CD4-positive, CD25-positive, alpha-beta regulatory T cell (primary cell): ENCODE results near the gene SYK. TPM values are rescaled to one million over a fixed set of nuclear protein-coding genes. Genes with fewer than 3 reads are reported as not detected.
A peak's percentile ranks its signal among the peaks of the same experiment; 100 is the strongest.

Source experiments
- ATAC-seq, 2 donors: fragments of 150-1000 bp; cut with Tn5 transposase; one replicate each; pipeline ENCODE4 v1.10.0; 2021; ENCODE audit warnings: low read depth in 2 of 2, moderate number of reproducible peaks in 2 of 2, moderate library complexity in 1 of 2
- DNase-seq, 3 donors: peaks; one replicate each; pipeline versions ENCODE4 v3.0.0 to v3.0.0-alpha.2; 2012 to 2022; ENCODE audit warnings: mixed read lengths in 1 of 3
- H3K27ac ChIP-seq: one replicate; pipeline ENCODE4 v1.7.0; 2013; ENCODE audit warnings: mild to moderate bottlenecking, low read length; ENCODE audit not compliant: insufficient read depth, poor library complexity, severe bottlenecking
- H3K27me3 ChIP-seq: one replicate; pipeline ENCODE4 v1.7.0; 2013; ENCODE audit warnings: low read length; ENCODE audit not compliant: control insufficient read depth, insufficient read depth
- H3K36me3 ChIP-seq: one replicate; pipeline ENCODE4 v1.7.0; 2013; ENCODE audit warnings: mild to moderate bottlenecking, low read length, moderate library complexity; ENCODE audit not compliant: control insufficient read depth, insufficient read depth
- H3K4me1 ChIP-seq: 2 replicates; pipeline ENCODE4 v1.7.0; 2013; ENCODE audit warnings: mild to moderate bottlenecking, low read length; ENCODE audit not compliant: insufficient read depth, control insufficient read depth, poor library complexity, severe bottlenecking
- H3K4me3 ChIP-seq: one replicate; pipeline ENCODE4 v1.7.0; 2013; ENCODE audit warnings: low read depth, mild to moderate bottlenecking, low read length, moderate library complexity
- H3K9me3 ChIP-seq, 2 experiments: 1 replicate in 1 of 2; 2 replicates in 1 of 2; pipeline ENCODE4 v1.7.0; 2013; ENCODE audit warnings: low read length in 2 of 2, mild to moderate bottlenecking in 1 of 2, moderate library complexity in 1 of 2; ENCODE audit not compliant: control insufficient read depth in 2 of 2
- H3K27ac Mint-ChIP-seq, 3 donors: one replicate each; pipeline ENCODE4 v1.8.0; 2020 to 2022; ENCODE audit warnings: mild to moderate bottlenecking in 3 of 3, mixed read lengths in 3 of 3, moderate library complexity in 2 of 3
- H3K27me3 Mint-ChIP-seq: one replicate; pipeline ENCODE4 v1.8.0; 2022; ENCODE audit warnings: mild to moderate bottlenecking, mixed read lengths
- H3K36me3 Mint-ChIP-seq: one replicate; pipeline ENCODE4 v1.8.0; 2020; ENCODE audit warnings: mixed read lengths
- H3K4me1 Mint-ChIP-seq, 4 donors: one replicate each; pipeline ENCODE4 v1.8.0; 2020 to 2022; ENCODE audit warnings: mixed read lengths in 4 of 4, mild to moderate bottlenecking in 1 of 4
- H3K4me3 Mint-ChIP-seq, 4 donors: one replicate each; pipeline ENCODE4 v1.8.0; 2020 to 2022; ENCODE audit warnings: mild to moderate bottlenecking in 4 of 4, mixed read lengths in 4 of 4, moderate library complexity in 3 of 4
- H3K9me3 Mint-ChIP-seq, 7 donors: one replicate each; pipeline ENCODE4 v1.8.0; 2020 to 2022; ENCODE audit warnings: mixed read lengths in 7 of 7, mild to moderate bottlenecking in 3 of 7, moderate library complexity in 2 of 7
- polyA plus RNA-seq, 4 donors: library from polyadenylated mRNA; unstranded; fragments of 300-500 nt; fragmentation: Illumina TruSeq; gene quantifications; one replicate each; pipeline ENCODE4 v1.2.3, GENCODE V29; 2021
- total RNA-seq: library from RNA; stranded (reverse); gene quantifications from one replicate; pipeline ENCODE4 v1.2.3, GENCODE V29; 2022

Gene SYK
- total and polyA plus RNA-seq, 5 donors from 2014 or later, result 0.13 to 0.81 (median 0.48) TPM; not detected in 1

DNA sequence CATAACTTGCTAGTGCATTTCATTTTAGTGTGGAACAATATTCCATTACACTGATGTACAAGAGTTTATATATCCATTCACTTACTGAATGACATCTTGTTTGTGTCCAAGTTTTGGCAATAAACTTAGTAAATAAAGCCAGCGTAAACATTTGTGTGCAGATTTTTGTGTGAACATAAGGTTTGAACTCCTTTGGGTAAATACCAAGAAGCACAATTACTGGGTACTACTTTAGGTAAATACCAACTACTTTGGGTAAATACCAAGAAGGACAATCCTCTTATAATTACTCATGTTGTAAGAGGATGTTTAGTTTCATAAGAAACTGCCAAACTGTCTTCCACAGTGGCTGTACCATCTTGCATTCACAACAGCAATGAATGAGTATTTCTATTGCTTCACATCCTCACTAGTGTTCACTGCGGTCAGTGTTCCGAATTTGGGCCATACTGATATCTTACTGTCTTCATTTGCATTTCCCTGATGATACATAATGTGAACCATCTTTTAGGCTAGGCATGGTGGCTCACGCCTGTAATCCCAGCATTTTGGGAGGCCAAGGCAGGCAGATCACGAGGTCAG is 2.3 kb upstream of the SYK start:
- peaks cover 57% of the 10 kb centered on the region for H3K27me3 Mint-ChIP-seq

DNA sequence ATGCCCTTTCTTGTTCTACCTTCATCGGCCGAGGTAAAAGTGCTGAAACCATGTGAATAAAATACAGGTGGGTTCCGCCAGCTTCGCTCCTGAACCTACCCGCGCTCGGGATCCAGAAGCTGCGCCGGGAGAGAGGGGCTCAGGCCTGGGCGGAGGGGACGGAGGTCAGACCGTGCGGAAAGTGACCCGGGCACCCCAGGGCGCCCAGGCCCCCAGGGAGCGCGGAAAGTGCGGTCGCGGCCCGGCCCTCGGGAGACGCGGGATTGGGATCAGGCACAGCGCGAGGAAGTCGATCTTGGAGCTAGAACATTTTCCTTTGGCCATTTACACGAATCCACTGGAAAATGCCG is 329 bp downstream of the SYK start:
- peaks cover 4% of the 10 kb centered on the region for H3K4me1 ChIP-seq
- Mint-ChIP-seq H3K27me3 (peaks cover 65% of the 10 kb centered on the region), H3K9me3 (peaks cover 0 to 2% (median 0%) of the 10 kb centered on the region in 7 donors), H3K4me1 (peaks cover 0 to 2% (median 0%) of the 10 kb centered on the region in 4 donors), H3K36me3 (no peaks in the 10 kb centered on the region), H3K27ac (peak overlapping the region in 1 of 3 donors; percentile 57), H3K4me3 (peak overlapping the region in 1 of 4 donors; percentile 53)
- no peaks in the 10 kb centered on the region for H3K9me3 ChIP-seq
- H3K27me3 ChIP-seq, result peaks cover 21% of the 10 kb centered on the region
- no peaks in the 10 kb centered on the region for H3K36me3 ChIP-seq
- ATAC-seq, result no peak
- DNase-seq, result no peak
- H3K4me3 ChIP-seq, result no peak overlapping the region
- H3K27ac ChIP-seq, result no peak overlapping the region

More for the DNA sequence above, 2.3 kb upstream of the SYK start:
- Histone ChIP-seq H3K27me3 (peaks cover 15% of the 10 kb centered on the region), H3K4me3 (no peak overlapping the region), H3K36me3 (no peaks in the 10 kb centered on the region), H3K27ac (no peak overlapping the region), H3K4me1 (peaks cover 4% of the 10 kb centered on the region), H3K9me3 (no peaks in the 10 kb centered on the region)
- DNase-seq (no peak), ATAC-seq (no peak)
- H3K27ac Mint-ChIP-seq, result no peak overlapping the region
- H3K36me3 Mint-ChIP-seq, result no peaks in the 10 kb centered on the region
- peaks cover 0 to 2% (median 0%) of the 10 kb centered on the region in 4 donors for H3K4me1 Mint-ChIP-seq
- peaks cover 0 to 2% (median 0%) of the 10 kb centered on the region in 7 donors for H3K9me3 Mint-ChIP-seq
- no peak overlapping the region for H3K4me3 Mint-ChIP-seq

DNA sequence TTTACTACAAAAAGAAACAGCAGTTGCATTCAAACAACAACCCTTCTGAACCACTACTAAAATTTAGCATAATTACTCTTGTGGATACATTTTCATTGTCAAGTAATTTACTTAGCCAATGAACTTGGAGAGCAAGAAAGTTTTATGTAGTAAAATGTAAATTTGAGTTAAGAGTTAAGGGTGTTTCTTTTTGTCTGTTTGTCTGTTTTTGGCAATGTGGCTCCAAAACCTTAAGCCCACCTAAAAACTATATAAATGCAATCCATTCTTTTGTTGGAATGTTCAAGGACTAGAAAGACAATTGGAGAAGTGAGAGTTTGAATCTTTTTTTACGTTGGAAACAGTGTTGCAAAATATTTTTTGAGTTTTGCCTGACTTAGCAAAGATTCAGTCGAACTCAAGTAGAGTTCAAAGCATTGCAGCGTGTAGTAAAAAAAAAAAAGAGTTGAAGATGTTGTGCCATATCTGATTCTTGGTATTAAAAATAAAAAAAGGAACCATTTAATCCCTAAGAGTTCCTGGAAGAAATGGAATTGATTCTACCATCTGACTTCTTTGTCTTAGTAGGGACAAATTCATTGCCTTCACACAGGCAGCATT is 867 bp downstream of the SYK start:
- no peak overlapping the region for H3K4me3 ChIP-seq
- H3K27ac ChIP-seq, result no peak overlapping the region
- no peaks in the 10 kb centered on the region for H3K36me3 ChIP-seq
- H3K36me3 Mint-ChIP-seq, result no peaks in the 10 kb centered on the region
- H3K9me3 ChIP-seq, result no peaks in the 10 kb centered on the region
- ATAC-seq (no peak), DNase-seq (no peak)
- H3K27me3 ChIP-seq, result peaks cover 23% of the 10 kb centered on the region
- peaks cover 0 to 2% (median 0%) of the 10 kb centered on the region in 7 donors for H3K9me3 Mint-ChIP-seq
- H3K27ac Mint-ChIP-seq, result no peak overlapping the region
- H3K4me1 Mint-ChIP-seq, result peaks cover 0 to 2% (median 0%) of the 10 kb centered on the region in 4 donors
- H3K27me3 Mint-ChIP-seq, result peaks cover 62% of the 10 kb centered on the region
- peaks cover 4% of the 10 kb centered on the region for H3K4me1 ChIP-seq
- peak overlapping the region in 1 of 4 donors; percentile 53 for H3K4me3 Mint-ChIP-seq

DNA sequence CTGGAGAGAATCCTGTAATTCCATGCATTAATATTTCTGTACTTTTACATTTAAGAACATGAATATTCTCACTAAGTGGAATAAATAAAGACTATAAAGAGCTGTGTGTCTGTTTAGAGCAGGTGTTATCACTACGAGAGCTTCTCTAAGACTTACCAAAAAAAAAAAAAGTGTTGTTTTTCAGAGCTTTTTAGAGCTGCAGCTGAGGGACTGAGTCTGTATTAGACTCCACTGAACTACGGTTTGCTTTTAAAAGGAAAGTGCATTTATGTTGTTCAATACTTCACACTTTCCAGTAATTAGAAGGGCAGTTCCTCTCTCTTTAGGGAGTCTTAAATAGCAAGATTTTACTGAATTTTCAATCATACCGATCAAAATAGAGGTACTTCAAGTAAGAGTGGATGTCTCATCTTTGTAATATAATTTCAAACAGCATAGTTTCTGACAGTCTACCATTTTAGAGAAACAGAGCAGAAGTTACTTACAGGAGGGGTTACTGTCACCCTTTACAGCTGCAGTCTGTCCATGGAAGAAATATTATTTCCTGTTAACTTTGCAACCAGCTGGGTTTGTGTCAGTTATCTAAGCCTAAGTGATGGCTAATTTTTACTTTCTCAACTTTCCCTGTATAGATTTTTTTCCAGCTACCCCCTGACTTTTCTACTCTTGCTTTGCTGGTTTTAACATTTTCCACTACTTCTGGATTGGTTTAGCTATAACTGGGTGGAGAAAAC is 2.4 kb downstream of the SYK start:
- no peak for ATAC-seq
- Mint-ChIP-seq H3K4me3 (no peak overlapping the region), H3K27ac (peak overlapping the region in 1 of 3 donors; percentile 20), H3K4me1 (peaks cover 0 to 2% (median 0%) of the 10 kb centered on the region in 4 donors), H3K27me3 (peaks cover 64% of the 10 kb centered on the region), H3K36me3 (no peaks in the 10 kb centered on the region), H3K9me3 (peaks cover 0 to 2% (median 0%) of the 10 kb centered on the region in 7 donors)
- no peak overlapping the region for H3K27ac ChIP-seq
- H3K4me1 ChIP-seq, result peaks cover 4% of the 10 kb centered on the region
- no peaks in the 10 kb centered on the region for H3K36me3 ChIP-seq
- peaks cover 25% of the 10 kb centered on the region for H3K27me3 ChIP-seq
- H3K9me3 ChIP-seq, result no peaks in the 10 kb centered on the region
- DNase-seq, result no peak
- H3K4me3 ChIP-seq, result no peak overlapping the region

DNA sequence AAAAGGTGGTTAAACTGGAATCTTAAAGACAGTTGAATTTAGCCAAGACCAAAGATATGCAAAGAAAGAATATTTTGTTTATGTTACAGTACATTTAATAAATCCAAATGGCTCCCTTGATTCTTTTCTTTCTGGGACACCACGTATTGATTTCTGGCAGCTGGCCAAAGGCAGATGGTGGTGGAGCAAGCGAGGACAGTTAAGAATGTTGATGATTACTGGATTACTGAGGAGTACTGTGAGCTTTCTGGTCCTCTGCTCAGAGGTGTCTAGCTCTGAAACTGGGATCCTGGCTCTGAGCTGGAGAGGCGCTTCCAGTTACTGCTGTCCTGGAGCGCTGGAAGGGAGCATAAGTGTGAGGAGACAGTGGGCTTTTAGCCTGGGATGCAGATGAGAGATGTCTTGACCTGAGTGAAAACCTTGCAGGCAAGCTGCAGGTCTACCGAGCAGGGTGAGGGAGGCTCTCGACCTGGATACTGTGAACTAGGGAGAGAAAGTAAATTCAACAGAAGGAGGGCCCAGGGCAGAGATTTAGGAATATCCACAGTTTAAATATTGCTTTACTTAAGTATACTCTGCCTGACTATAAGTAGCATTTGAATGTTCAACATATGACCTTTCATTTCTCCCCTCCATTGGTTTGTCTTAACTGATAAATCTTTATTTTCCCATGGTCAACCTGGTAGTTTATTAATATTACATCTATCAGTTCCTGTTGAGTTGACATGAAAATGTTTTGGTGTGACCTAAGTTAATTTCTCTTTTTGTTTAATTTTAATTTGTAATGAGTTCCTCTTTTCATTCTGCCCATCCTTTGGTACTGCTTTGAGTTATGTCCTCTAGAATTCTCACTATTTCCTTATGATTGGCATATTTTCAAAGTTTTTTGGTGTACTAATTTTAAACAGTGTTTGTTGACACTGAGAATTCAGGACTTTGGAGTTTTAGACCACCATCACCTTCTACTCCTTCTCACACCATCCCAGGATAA is 3.7 kb downstream of the SYK start:
- H3K27me3 ChIP-seq, result peaks cover 30% of the 10 kb centered on the region
- peaks cover 0 to 2% (median 0%) of the 10 kb centered on the region in 4 donors for H3K4me1 Mint-ChIP-seq

DNA sequence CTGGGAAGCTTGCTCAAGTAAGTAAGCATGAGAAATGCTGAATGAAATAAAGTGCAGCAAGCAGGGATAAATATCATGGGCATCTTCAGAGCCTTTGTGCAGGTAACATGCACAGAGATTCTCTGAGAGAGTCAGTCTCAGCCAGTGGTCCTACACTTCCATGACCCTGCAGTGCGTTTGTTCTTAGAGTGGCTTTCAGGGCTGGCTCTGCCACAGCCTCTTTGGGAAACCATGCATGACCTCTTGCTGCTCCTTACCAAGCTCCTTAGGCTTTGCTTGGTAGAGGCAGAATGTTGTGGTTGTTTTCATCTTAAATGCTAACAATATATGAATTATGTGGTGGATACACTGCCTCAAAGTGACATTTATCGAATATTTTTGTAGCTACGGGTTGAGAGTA is 5.4 kb downstream of the SYK start:
- H3K36me3 ChIP-seq, result no peaks in the 10 kb centered on the region
- no peak overlapping the region for H3K4me3 Mint-ChIP-seq
- no peak overlapping the region for H3K27ac Mint-ChIP-seq
- H3K4me3 ChIP-seq, result no peak overlapping the region
- H3K9me3 ChIP-seq, result no peaks in the 10 kb centered on the region
- peaks cover 0 to 2% (median 0%) of the 10 kb centered on the region in 7 donors for H3K9me3 Mint-ChIP-seq
- H3K27me3 ChIP-seq, result peaks cover 30% of the 10 kb centered on the region
- peaks cover 0 to 2% (median 0%) of the 10 kb centered on the region in 4 donors for H3K4me1 Mint-ChIP-seq
- ATAC-seq, result no peak
- H3K36me3 Mint-ChIP-seq, result no peaks in the 10 kb centered on the region
- peaks cover 39% of the 10 kb centered on the region for H3K27me3 Mint-ChIP-seq
- H3K27ac ChIP-seq, result no peak overlapping the region
- DNase-seq, result no peak
- no peaks in the 10 kb centered on the region for H3K4me1 ChIP-seq

More for the DNA sequence above, 3.7 kb downstream of the SYK start:
- H3K4me3 ChIP-seq, result no peak overlapping the region
- H3K27me3 Mint-ChIP-seq, result peaks cover 52% of the 10 kb centered on the region
- ATAC-seq (no peak), DNase-seq (no peak)
- peaks cover 0 to 2% (median 0%) of the 10 kb centered on the region in 7 donors for H3K9me3 Mint-ChIP-seq
- no peak overlapping the region for H3K27ac Mint-ChIP-seq
- H3K4me1 ChIP-seq, result peaks cover 4% of the 10 kb centered on the region
- H3K36me3 Mint-ChIP-seq, result no peaks in the 10 kb centered on the region
- no peaks in the 10 kb centered on the region for H3K9me3 ChIP-seq
- no peak overlapping the region for H3K27ac ChIP-seq
- no peaks in the 10 kb centered on the region for H3K36me3 ChIP-seq
- no peak overlapping the region for H3K4me3 Mint-ChIP-seq

DNA sequence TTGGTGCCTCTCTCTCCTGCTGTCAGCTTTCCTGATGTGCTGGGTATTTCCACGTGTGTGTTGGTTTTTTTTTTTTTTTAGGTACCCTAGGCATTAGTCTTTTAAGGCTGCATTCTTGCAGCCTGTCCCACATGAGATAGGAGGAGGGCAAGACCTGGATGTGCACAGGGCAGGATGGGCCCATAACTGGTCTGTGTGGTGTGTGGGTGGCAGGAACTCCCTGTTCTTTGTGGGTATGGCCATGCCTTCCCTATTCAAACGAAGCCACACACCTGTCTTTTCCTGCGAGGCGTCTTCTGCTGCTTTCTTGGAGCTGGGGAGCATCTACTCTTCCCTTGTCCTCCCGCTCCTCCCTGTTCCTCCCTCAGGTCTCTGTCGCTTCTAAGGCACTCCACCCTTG is 6.8 kb downstream of the SYK start:
- peak overlapping the region in 1 of 3 donors; percentile 4 for H3K27ac Mint-ChIP-seq
- no peak overlapping the region for H3K27ac ChIP-seq
- DNase-seq (no peak), ATAC-seq (no peak)
- no peak overlapping the region for H3K4me3 ChIP-seq
- no peaks in the 10 kb centered on the region for H3K4me1 ChIP-seq
- H3K4me3 Mint-ChIP-seq, result no peak overlapping the region
- H3K36me3 Mint-ChIP-seq, result no peaks in the 10 kb centered on the region
- H3K27me3 Mint-ChIP-seq, result peaks cover 29% of the 10 kb centered on the region
- peaks cover 0 to 4% (median 0%) of the 10 kb centered on the region in 7 donors for H3K9me3 Mint-ChIP-seq
- no peaks in the 10 kb centered on the region for H3K4me1 Mint-ChIP-seq
- no peaks in the 10 kb centered on the region for H3K9me3 ChIP-seq
- H3K27me3 ChIP-seq, result peaks cover 24% of the 10 kb centered on the region
- no peaks in the 10 kb centered on the region for H3K36me3 ChIP-seq
